GM12892 (cell line): Measurements from ENCODE around the gene SEMA6C. TPM values are rescaled to one million over a fixed set of nuclear protein-coding genes. Genes with fewer than 3 reads are reported as not detected.
"Not testable (repeated sequence)": the region's sequence is repeated elsewhere in the genome, so short reads cannot be mapped to it uniquely, and the experiment has no call there.

Experiments
- DNase-seq: peaks from one replicate; pipeline ENCODE4 v3.0.0; 2011; ENCODE audit not compliant: insufficient read length
- FAIRE-seq: peaks from 2 replicates; lab custom pipeline; 2011; peaks lifted over from hg19 to GRCh38; lab: Jason Lieb, UNC
- POLR2A ChIP-seq: IDR thresholded peaks from 2 replicates; pipeline ENCODE4 v1.6.1; 2011; ENCODE audit warnings: low read depth, low read length, control low read depth
- POLR2AphosphoS5 ChIP-seq: IDR thresholded peaks from 2 replicates; pipeline ENCODE4 v1.6.1; 2011; ENCODE audit warnings: low read depth, low read length, control low read depth
- TAF1 ChIP-seq: IDR thresholded peaks from 2 replicates; pipeline ENCODE4 v1.6.1; 2011; ENCODE audit warnings: low read depth, mild to moderate bottlenecking, control low read depth, low read length, borderline replicate concordance
- polyA plus RNA-seq: library from polyadenylated mRNA; unstranded; fragments of >200 nt; gene quantifications from one replicate; pipeline ENCODE4 v1.2.1, GENCODE V29; 2012; ENCODE audit warnings: missing spikeins, inconsistent platforms; ENCODE audit not compliant: missing spikeins

Gene SEMA6C, protein sequence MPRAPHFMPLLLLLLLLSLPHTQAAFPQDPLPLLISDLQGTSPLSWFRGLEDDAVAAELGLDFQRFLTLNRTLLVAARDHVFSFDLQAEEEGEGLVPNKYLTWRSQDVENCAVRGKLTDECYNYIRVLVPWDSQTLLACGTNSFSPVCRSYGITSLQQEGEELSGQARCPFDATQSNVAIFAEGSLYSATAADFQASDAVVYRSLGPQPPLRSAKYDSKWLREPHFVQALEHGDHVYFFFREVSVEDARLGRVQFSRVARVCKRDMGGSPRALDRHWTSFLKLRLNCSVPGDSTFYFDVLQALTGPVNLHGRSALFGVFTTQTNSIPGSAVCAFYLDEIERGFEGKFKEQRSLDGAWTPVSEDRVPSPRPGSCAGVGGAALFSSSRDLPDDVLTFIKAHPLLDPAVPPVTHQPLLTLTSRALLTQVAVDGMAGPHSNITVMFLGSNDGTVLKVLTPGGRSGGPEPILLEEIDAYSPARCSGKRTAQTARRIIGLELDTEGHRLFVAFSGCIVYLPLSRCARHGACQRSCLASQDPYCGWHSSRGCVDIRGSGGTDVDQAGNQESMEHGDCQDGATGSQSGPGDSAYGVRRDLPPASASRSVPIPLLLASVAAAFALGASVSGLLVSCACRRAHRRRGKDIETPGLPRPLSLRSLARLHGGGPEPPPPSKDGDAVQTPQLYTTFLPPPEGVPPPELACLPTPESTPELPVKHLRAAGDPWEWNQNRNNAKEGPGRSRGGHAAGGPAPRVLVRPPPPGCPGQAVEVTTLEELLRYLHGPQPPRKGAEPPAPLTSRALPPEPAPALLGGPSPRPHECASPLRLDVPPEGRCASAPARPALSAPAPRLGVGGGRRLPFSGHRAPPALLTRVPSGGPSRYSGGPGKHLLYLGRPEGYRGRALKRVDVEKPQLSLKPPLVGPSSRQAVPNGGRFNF
- 1.4 TPM for polyA plus RNA-seq

DNA sequence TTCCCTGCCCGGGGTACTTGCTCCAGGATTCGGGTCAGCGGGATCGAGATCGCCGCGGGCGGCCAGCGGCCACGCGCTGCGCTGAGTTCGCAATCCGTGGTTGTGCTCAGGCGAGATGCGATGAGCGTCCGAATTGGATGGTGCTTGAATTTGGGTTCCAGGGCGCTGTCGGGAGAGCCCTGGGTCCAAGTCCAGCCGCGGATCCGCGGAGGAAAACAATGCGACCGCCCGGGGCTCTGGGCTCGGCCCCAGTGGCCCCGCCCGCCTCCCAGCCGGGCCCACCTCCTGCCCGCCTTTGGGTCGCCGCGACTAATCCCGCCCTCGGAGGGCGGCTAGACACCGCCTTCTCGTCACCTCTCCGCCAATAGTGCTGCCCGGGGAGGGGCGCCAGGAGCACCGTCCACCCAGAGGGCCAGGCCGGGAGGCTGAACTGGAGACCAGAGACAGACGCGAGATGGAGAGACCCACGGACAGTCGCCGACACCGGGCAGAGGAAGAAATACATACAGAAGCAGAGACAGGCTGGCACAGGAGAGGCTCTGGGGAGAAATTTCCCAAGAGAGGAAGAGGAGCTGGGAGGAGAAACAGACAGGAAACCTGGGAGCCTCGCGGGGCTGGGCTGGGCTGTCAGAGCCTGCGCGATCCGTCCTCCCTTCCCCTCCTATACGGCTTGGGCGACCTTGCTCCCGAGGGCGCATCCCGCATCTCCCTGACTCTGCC is at the start of gene SEMA6C:
TSS of gene SEMA6C (minus strand) at position 220 of the 720 bp plus-strand sequence. CDS start 4,010 bp downstream, outside the sequence.
- TF ChIP-seq POLR2AphosphoS5 (no peak), POLR2A (no peak), TAF1 (no peak)
- peak; percentile 89 for FAIRE-seq
- DNase-seq = peak; percentile 90

DNA sequence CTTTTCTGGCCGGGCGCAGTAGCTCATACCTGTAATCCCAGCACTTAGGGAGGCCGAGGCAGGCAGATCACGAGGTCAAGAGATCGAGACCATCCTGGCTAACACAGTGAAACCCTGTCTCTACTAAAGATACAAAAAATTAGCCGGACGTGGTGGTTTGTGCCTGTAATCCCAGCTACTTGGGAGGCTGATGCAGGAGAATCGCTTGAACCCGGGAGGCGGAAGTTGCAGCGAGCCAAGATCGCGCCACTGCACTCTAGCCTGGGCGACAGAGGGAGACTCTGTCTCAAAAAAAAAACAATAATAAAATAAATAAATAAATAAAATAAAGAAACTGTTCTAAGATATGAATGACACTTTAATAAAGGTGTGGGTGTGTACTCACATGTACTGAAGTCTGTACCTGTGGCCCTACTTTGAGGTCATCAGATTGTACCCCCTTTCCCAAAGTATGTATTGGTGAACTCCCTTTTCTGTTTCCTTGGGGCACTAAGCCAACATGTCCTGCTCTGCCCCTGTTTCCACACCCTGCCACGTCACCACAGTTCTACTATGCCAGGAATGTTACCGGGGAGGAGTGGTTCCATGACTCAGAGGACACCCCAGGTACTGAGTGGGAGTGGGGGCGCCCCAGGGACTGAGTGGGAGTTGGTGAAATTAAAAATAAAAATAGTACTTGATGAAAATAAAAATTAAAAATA is 48.6 kb upstream of the SEMA6C start:
- DNase-seq, FAIRE-seq: not testable (repeated sequence)

DNA sequence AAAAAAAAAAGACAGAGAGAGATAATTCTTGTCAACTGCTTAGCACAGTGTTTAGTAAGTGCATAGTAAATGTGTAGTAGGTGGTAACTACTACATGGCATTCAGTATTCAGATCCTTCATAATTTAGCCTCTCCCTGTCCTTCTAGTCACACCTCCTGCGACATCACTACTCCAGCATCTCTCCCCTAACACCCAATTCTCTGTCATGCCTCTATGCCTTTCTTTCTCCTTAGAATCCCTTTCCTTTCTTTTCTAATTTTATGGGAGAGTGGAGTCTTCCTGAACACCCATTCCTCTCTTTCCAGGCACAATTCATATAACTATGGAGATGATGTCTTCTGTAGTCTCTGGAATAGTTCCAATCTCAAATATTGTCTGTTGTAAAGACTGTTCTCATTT is 47.4 kb upstream of the SEMA6C start:
- DNase-seq (no peak), FAIRE-seq (no peak)
- TF ChIP-seq TAF1 = no peak
- TF ChIP-seq POLR2AphosphoS5 = no peak
- no peak for TF ChIP-seq POLR2A

DNA sequence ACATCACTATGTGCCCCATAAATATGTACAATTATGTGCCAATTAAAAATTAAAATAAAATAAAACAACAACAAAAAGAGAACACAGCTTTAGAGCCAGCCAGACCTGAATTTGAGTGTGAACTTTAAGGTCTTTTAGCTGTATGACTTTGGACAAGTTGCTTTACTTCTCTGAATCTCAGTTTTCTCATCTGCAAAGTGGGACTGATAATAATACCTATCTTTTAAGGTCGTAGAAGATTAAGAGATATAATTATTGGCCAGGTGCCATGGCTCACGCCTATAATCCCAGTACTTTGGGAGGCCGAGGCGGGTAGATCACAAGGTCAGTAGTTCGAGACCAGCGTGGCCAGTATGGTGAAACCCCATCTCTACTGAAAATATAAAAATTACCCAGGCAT is 46.9 kb upstream of the SEMA6C start:
- FAIRE-seq (no peak), DNase-seq (no peak)
- TF ChIP-seq TAF1 (no peak), POLR2A (no peak), POLR2AphosphoS5 (no peak)

DNA sequence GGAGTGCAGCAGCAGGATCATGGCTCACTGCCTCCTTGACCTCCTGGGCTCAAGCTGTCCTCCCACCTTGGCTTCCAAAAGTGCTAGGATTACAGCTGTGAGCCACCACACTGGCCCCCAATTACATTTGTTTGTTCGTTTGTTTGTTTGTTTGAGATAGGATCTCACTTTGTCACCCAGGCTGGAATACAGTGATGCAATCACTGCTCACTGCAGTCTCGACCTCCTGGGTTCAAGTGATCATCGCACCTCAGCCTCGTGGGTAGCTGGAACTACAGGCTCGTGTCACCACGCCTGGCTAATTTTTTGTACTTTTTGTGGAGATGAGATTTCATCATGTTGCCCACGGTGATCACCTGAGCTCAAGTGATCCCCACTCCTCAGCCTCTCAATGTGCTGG is 45.6 kb upstream of the SEMA6C start:
- TF ChIP-seq TAF1 = no peak
- no peak for TF ChIP-seq POLR2A
- TF ChIP-seq POLR2AphosphoS5 = no peak
- no peak for FAIRE-seq
- DNase-seq = no peak

DNA sequence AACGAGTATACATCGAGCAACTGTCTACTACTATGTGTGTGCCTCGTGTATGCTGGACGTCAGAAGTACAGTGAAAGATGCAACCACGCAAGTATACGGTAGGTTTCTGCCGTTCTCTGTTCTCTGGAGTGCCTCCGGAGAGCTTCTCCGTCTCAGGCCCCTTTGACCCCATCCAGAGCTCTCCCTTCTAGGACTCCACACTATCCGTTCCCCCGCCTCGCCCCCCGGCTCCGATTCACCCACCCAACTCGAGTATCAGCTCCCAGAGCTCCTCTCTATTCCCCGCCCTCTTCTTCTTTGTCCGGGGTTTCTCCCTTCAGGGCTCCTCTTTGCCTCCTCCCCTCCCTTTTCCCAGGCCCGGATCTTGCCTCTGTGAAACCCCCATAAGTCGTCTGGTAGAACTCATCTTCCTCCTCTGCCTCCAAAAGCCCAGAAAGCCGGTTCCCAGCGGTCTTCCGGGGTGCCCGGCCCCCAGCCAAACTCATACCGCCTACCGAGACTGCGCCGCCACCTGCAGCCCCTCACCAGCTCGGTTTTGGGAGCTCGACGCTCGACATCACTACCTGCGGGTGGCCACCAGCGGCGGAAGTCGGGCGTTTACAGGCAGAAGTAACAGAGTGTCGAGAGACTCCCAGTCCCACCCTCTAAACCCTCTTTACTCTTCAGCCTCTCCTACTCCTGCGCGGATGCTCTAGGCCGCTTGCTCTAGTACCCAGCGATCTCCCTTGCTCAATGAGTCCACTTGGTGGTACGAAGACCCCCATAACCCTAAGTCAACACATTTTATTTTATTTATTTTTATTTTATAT is 43.4 kb upstream of the SEMA6C start, which contains the start of gene VPS72:
TSS of gene VPS72 (minus strand) at position 561 of the 809 bp plus-strand sequence. CDS start at position 485, 76 bp downstream.
- DNase-seq = peak; percentile 86
- TF ChIP-seq POLR2AphosphoS5 = peak; percentile 92
- TF ChIP-seq TAF1 = peak; percentile 93
- peak; percentile 90 for TF ChIP-seq POLR2A
- peak; percentile 60 for FAIRE-seq

DNA sequence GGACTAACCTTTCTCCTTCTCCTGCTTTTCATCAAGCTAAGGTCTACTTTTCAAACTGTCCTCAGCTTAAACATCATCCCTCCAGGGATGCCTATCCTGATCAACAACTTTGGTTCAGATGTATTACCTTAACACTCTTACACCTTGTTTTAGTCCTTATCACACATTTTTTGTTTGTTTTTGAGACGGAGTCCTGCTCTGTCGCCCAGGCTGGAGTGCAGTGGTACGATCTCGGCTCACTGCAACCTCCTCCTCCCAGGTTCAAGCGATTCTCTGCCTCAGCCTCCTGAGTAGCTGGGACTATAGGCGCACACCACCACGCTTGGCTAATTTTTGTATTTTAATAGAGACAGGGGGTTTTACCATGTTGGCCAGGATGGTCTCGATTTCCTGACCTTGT is 42.2 kb upstream of the SEMA6C start:
- FAIRE-seq, DNase-seq: not testable (repeated sequence)
- TF ChIP-seq POLR2AphosphoS5 = 0 out of 2 replicates have a peak, but pooled peaks have one; percentile 20
- peak; percentile 32; the same call in 1 of the 2 replicates for TF ChIP-seq POLR2A

DNA sequence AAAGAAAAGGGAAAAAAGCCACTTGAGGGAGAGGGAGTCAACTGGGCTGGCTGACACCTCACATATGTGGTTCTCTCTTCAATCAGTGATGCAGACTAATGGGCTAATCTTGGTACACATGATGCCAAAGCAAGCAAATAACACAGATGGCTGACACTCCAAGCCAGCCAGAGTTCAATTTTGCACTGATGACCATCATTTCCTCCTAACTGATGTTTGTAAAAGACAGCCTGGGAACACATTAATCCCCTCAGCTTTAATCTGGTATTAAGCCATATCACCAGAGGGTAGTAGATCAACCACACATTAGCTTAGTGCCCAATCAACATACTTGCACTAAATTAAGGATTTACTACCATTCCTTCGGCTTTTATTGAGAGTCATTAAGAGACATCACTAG is 40.8 kb upstream of the SEMA6C start:
- FAIRE-seq (no peak), DNase-seq (no peak)
- TF ChIP-seq POLR2A (no peak), POLR2AphosphoS5 (no peak), TAF1 (no peak)

DNA sequence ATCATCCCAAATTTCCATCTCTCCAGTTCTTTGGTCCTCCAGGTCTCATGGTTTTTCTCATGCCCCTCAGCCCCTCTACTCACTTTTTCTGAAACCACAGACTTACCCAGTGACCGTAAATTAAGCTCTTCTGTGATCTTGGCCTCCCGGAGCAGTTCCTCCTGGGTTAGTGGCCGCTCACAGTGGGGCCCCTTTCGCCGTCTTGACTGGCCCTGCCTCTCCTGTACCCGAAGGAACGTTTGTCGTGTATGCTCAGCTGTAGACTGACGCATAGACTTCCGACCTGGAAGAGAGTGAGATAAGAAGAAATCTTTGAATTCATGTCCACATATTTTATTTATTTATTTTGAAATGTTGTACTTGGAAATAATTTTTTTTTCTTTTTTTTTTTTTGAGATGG is 37.8 kb upstream of the SEMA6C start:
- TF ChIP-seq POLR2A = no peak
- no peak for TF ChIP-seq TAF1
- no peak for TF ChIP-seq POLR2AphosphoS5
- FAIRE-seq (no peak), DNase-seq (no peak)
